GDM1 (cell line): ENCODE results near the gene DDR1.

Experiments
- DNase-seq: peaks from one replicate; lab custom pipeline; 2025; lab: John Stamatoyannopoulos, UW

Gene DDR1

GRCh38 chr6:30881392-30882203 is 2.7 kb upstream of the DDR1 start:
- no peak for DNase-seq

GRCh38 chr6:30882204-30882758 is 2.0 kb upstream of the DDR1 start:
- no peak for DNase-seq

- no peak for DNase-seq
These were observed 1.3 kb upstream of the DDR1 start for GRCh38 chr6:30882759-30883684.

- DNase-seq, result no peak
These were observed 482 bp downstream of the DDR1 start for GRCh38 chr6:30884521-30885480.

DNA sequence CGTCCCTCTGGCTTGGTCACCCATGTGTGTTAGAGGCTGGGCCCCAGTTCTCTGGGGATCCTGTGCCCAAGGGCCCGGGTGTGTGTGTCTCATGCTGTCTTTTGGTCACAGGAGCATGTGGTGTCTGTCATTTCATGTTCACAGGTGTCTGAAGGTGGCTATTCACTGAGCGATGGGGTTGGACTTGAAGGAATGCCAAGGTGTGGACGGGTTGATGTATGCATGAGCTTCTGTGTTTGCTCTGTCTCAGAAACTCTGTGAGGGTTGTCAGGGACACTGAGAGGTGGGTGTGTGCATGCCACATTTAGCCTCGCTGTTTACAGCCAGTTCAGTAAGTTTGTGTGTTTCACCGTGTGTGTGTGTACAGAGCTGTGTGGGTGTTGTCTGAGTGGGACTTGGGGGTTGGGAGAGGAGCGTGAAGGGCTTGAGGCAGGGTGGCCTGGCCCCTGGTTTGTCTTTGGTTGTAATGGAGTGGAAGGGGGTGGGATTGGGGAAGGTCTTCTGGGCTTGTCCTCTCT is 1.2 kb downstream of the DDR1 start:
- DNase-seq, result peak; percentile 0

DNA sequence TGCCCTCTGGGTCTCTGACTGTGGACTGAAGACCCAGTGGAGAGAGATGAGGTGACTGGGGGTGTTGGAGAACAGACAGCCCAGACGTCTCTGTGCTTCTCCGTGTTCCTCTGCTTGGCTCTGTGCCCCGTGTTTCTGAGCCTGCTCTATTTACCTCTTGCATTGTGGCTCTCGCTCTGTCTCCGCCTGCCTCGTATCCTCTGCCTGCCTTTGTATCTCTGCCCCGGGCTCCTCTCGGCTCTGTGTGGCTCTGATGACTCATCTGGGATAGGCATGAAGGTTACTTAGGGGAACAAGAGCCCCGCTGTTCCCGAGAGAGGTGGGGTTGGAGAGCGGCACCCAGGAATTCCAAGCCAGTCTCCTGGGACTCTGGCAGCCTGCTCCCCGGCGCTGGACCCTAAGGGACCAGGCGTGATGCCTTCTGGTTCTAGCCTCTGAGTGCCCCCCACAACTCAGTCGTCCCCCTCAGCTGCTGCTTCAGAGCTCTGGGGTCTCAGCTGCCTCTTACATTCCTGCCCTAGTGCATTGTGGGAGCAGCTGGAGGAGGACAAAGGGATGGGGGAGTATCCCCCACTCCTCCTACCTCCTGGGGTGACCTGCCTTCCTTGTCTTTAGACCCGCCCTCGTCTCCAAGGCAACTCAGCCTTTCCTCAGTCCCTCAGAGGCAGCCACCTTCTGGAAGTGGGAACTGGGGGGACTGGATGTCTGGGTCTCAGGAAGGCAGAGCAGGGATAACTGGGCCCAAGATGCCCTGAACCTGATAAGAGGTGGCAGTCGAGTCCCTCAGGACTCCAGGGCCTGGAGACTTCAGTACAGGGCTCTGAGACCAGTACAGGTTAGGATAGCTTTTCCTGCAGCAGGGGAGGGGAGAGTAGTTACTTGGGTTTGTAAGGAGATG is 1.9 kb downstream of the DDR1 start:
- no peak for DNase-seq

DNA sequence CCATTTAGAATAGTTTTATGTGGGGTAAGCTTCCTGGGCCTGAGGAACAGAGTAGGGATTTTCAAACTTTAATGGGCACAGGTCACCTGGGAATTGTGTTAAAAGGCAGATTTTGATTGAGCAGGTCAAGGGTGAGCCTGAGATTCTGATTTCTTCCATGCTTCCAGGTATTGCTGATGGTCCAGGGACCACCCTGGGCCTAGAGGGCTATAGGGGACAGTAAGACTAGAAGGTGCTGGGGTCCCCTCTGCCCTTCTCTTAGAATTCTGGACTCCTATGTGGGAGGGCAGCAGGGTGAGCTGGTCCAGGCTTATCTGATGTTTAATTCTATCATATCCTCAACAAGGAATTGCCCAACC is 2.6 kb downstream of the DDR1 start:
- DNase-seq, result no peak

- no peak for DNase-seq
These were observed 3.8 kb downstream of the DDR1 start for GRCh38 chr6:30887901-30888815.

- no peak for DNase-seq
These were observed 4.6 kb downstream of the DDR1 start for GRCh38 chr6:30888816-30889495.

DNA sequence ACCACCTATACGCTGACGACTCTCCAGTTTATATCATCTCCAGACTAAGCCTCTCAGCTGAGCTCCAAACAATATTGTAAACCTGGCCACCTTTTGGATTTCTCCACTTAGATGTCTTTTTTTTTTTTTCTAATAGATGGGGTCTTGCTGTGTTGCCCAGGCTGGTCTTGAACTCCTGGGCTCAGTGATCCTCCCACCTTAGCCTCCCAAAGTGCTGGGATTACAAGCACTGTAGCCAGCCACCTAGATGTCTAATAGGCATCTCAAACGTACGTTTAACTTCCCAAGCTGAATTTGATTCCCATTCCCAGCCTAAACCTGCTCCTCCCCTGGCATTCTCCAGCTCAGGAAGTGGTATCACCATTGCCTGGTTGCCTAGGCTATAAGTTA is 5.2 kb downstream of the DDR1 start:
- no peak for DNase-seq

- DNase-seq, result no peak
These were observed 5.8 kb downstream of the DDR1 start for GRCh38 chr6:30889921-30890645.

DNA sequence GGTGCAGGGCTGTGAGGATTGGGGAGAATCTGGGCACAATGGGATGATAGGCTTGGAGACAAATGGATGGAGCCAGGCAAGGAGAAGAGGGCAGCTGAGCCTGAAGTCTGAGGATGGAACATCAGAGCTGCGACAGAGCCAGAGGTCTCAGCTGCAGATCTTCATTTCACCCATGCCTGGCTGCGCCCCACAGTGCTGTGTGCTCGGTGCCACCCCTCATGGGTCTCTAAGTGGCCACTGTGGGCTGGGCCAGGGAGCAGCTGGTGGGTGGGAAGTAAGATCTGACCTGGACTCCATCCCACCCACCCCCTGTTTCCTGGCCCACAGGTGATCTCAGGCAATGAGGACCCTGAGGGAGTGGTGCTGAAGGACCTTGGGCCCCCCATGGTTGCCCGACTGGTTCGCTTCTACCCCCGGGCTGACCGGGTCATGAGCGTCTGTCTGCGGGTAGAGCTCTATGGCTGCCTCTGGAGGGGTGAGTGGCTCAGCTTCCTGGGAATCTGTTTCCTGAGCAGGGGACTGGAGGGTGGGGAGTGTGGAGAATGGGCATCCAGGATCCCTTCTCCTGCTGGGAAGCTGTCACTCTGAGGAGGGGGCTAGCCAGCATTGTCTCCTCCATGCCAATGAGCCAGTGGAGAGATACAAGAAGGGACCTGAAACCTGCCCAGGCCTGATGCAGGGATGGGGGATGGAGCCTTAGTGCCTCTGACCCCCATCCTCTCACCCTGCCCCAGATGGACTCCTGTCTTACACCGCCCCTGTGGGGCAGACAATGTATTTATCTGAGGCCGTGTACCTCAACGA is 6.5 kb downstream of the DDR1 start:
- no peak for DNase-seq

DNA sequence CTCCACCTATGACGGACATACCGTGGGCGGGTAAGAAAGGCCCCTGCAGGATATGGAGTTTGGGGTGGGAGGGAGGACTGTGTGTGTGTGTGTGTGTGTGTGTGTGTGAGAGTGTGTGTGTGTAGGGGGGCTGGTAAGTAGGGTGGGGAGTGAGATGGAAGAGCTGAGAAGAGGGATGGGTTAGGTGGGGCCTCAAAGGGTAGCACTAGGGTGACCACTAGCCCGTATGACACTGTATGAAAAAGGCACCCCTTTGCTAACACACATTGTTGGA is 7.1 kb downstream of the DDR1 start:
- DNase-seq, result no peak

DNA sequence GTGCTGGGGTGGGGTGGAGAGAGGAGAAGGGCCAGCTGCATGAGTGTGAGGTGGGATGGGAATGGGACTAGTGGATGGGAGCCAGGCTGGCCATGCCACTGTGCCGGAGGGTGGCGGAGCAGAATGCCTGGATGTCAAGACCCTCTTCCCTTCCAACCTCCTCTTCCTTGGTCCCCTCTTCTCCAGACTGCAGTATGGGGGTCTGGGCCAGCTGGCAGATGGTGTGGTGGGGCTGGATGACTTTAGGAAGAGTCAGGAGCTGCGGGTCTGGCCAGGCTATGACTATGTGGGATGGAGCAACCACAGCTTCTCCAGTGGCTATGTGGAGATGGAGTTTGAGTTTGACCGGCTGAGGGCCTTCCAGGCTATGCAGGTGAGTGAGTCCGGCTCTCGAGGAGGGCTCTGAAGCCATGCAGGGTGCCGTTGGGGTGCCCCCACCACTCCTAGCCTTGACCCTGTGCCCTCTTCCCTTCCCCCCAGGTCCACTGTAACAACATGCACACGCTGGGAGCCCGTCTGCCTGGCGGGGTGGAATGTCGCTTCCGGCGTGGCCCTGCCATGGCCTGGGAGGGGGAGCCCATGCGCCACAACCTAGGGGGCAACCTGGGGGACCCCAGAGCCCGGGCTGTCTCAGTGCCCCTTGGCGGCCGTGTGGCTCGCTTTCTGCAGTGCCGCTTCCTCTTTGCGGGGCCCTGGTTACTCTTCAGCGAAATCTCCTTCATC is 7.7 kb downstream of the DDR1 start:
- DNase-seq, result no peak

GRCh38 chr6:30893001-30893591 is 8.8 kb downstream of the DDR1 start:
- DNase-seq, result no peak

DNA sequence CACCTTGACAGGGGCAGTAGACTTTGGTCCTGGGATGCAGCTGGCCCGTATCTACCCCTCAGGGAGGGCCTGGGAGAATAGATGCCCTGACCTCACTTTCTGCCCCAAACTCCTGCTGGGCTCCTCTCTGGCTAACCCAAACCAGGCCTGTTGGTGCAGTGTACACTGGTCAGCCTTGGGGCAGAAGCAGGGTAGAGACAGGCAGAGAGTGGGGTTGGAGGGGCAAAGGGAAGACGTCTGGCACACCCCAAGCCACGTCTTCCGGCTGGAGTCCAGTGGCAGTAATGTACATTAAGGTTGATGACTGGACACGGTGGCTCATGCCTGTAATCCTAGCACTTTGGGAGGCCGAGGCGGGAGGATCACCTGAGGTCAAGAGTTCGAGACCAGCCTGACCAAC is 9.3 kb downstream of the DDR1 start:
- DNase-seq, result no peak
